Measurements from ENCODE around the gene SOHLH2. TPM values are rescaled to one million over a fixed set of nuclear protein-coding genes. Genes with fewer than 3 reads are reported as not detected.

Gene SOHLH2
- total RNA-seq, 4 donors from 2014 or later = 2.4 TPM; not detected in 3

DNA sequence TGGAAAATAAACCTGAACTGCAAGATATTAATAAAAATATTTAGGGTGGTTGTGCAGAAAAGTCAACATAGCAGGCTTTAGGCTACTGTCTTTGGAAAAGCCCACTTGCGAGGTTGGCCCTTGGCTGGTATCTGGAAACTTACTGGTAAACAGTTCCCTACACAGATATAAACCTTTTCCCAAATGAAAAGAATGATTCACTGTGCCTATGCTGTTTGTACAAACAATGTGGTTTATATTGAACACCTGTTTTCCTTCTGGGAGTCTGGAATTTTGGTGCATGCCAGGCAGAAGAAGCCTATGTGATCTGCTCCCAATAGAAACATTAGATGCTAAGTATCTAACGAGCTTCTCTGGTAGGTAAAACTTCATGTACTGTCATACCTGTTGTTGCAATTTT lies 29.7 kb upstream of the SOHLH2 start:
- Histone ChIP-seq H3K9me3 (no peaks in the 10 kb centered on the region), H3K27me3 (no peaks in the 10 kb centered on the region), H3K27ac (no peak overlapping the region), H3K4me1 (no peaks in the 10 kb centered on the region), H3K36me3 (no peaks in the 10 kb centered on the region), H3K4me3 (no peak overlapping the region)
- in situ Hi-C loops (cut with MboI; ENCODE audit: low sequenced_read_pairs in 4 of 4) = no loop called here
- ATAC-seq (no peak), DNase-seq (no peak)
- TF ChIP-seq POLR2A (IDR thresholded peaks at IDR 0.05) = no peak
- TF ChIP-seq, protein P1, sequence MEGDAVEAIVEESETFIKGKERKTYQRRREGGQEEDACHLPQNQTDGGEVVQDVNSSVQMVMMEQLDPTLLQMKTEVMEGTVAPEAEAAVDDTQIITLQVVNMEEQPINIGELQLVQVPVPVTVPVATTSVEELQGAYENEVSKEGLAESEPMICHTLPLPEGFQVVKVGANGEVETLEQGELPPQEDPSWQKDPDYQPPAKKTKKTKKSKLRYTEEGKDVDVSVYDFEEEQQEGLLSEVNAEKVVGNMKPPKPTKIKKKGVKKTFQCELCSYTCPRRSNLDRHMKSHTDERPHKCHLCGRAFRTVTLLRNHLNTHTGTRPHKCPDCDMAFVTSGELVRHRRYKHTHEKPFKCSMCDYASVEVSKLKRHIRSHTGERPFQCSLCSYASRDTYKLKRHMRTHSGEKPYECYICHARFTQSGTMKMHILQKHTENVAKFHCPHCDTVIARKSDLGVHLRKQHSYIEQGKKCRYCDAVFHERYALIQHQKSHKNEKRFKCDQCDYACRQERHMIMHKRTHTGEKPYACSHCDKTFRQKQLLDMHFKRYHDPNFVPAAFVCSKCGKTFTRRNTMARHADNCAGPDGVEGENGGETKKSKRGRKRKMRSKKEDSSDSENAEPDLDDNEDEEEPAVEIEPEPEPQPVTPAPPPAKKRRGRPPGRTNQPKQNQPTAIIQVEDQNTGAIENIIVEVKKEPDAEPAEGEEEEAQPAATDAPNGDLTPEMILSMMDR (IDR thresholded peaks at IDR 0.05 in 4 of 5, conservative IDR thresholded peaks at IDR 0.05 in 1 of 5) = no peak
- intact Hi-C loops (cut with DNase I; ENCODE audit: low total_unique reads) = no loop called here

DNA sequence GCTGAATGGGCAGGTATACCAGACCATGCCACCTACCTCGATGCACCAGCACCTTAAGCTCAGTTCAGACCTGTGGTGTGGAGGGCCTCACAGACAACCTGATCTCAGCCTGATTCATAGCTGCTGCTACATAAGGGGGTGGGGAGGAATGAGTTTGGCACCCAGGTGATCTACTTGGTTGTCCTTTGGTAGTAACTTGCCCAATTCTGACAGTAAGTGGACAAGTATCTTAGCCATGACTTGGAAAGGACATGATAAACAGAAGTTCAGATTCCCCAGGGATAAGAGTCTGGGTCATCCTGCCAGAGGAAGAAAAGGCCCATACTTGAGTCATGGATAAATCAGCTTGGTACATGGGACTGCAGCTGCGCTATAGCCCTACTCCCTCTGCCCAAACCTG lies 28.4 kb upstream of the SOHLH2 start:
- TF ChIP-seq, protein P1 (IDR thresholded peaks at IDR 0.05 in 4 of 5, conservative IDR thresholded peaks at IDR 0.05 in 1 of 5) = no peak
- no peak for TF ChIP-seq POLR2A (IDR thresholded peaks at IDR 0.05)
- H3K27ac ChIP-seq = no peak overlapping the region
- intact Hi-C loops (cut with DNase I; ENCODE audit: low total_unique reads) = no loop called here
- H3K4me1 ChIP-seq = no peaks in the 10 kb centered on the region
- H3K4me3 ChIP-seq = no peak overlapping the region
- no peak for DNase-seq
- H3K27me3 ChIP-seq = no peaks in the 10 kb centered on the region
- no peaks in the 10 kb centered on the region for H3K9me3 ChIP-seq
- H3K36me3 ChIP-seq = no peaks in the 10 kb centered on the region
- ATAC-seq = no peak
- in situ Hi-C loops (cut with MboI; ENCODE audit: low sequenced_read_pairs in 4 of 4) = no loop called here

DNA sequence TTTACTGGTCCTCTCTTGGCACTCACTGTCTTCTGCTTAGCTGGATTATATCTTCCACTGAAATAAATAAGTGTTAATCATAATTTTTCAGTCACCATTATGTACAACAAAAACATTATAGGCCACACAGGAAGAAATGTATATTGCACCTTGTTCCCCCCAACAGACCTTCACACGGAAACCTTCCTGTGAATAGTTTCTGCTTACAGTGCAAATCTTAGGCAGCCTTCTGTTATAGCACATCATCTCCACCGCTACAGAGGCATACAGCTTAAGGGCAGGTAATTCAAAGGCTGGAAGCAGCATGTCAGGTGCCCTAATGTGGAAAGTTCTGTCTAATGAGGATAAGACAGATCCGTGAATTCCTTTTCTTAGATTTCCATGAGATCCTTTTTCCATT lies 16.9 kb upstream of the SOHLH2 start:
- no peak for DNase-seq
- no peaks in the 10 kb centered on the region for H3K4me1 ChIP-seq
- no peak for TF ChIP-seq POLR2A (IDR thresholded peaks at IDR 0.05)
- TF ChIP-seq, protein P1 (IDR thresholded peaks at IDR 0.05 in 4 of 5, conservative IDR thresholded peaks at IDR 0.05 in 1 of 5) = no peak
- H3K27me3 ChIP-seq = no peaks in the 10 kb centered on the region
- no peak overlapping the region for H3K4me3 ChIP-seq
- ATAC-seq = no peak
- intact Hi-C loops (cut with DNase I; ENCODE audit: low total_unique reads) = no loop called here
- H3K36me3 ChIP-seq = no peaks in the 10 kb centered on the region
- in situ Hi-C loops (cut with MboI; ENCODE audit: low sequenced_read_pairs in 4 of 4) = no loop called here
- no peak overlapping the region for H3K27ac ChIP-seq
- no peaks in the 10 kb centered on the region for H3K9me3 ChIP-seq

DNA sequence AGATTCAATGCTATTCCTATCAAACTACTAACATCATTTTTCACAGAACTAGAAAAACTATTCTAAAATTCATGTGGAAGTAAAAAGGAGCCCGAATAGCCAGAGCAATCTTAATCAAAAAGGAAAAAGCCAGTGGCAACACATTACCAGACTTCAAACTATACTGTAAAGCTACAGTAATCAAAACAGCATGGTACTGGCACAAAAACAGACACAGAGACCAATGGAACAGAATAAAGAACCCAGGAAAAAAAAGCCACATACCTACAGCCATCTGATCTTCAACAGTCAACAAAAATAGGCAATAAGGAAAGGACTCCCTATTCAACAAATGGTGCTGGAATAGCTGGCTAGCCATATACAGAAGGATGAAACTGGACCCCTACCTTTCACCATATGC lies 10.4 kb upstream of the SOHLH2 start:
- no peaks in the 10 kb centered on the region for H3K27me3 ChIP-seq
- H3K4me3 ChIP-seq = no peak overlapping the region
- no peak for ATAC-seq
- no peak overlapping the region for H3K27ac ChIP-seq
- H3K9me3 ChIP-seq = no peaks in the 10 kb centered on the region
- intact Hi-C loops (cut with DNase I; ENCODE audit: low total_unique reads) (no loop called here), in situ Hi-C loops (cut with MboI; ENCODE audit: low sequenced_read_pairs in 4 of 4) (no loop called here)
- no peaks in the 10 kb centered on the region for H3K4me1 ChIP-seq
- TF ChIP-seq, protein P1 (IDR thresholded peaks at IDR 0.05 in 4 of 5, conservative IDR thresholded peaks at IDR 0.05 in 1 of 5) = no peak
- TF ChIP-seq POLR2A (IDR thresholded peaks at IDR 0.05) = no peak
- DNase-seq = no peak
- no peaks in the 10 kb centered on the region for H3K36me3 ChIP-seq

DNA sequence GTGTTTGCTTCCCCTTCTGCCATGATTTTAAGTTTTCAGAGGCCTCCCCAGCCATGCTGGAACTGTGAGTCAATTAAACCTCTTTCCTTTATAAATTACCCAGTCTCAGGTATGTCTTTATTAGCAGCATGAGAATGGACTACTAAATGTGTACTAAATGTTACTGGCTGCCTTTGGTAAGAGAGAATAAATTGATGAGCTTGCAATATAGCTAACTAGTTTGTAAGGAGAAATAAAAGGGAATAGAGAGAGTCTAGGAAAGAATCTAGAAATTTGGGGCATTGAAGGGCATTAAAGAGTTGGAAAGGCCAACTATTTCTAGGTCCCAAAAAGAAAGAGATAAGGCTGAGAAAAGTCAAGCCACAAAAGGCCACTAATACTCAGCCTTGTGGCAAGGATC lies 5.5 kb upstream of the SOHLH2 start:
- TF ChIP-seq, protein P1 (IDR thresholded peaks at IDR 0.05 in 4 of 5, conservative IDR thresholded peaks at IDR 0.05 in 1 of 5) = no peak
- TF ChIP-seq POLR2A (IDR thresholded peaks at IDR 0.05) = no peak
- H3K27me3 ChIP-seq = no peaks in the 10 kb centered on the region
- no peak for ATAC-seq
- DNase-seq = no peak
- in situ Hi-C loops (cut with MboI; ENCODE audit: low sequenced_read_pairs in 4 of 4) = no loop called here
- no peak overlapping the region for H3K4me3 ChIP-seq
- H3K4me1 ChIP-seq = no peaks in the 10 kb centered on the region
- H3K27ac ChIP-seq = no peak overlapping the region
- intact Hi-C loops (cut with DNase I; ENCODE audit: low total_unique reads) = no loop called here
- H3K9me3 ChIP-seq = no peaks in the 10 kb centered on the region
- no peaks in the 10 kb centered on the region for H3K36me3 ChIP-seq
